C4-2B (cell line): ENCODE measurements around the gene CAMTA1.

Source experiments
- H3K27ac ChIP-seq: fragments of 450-650 bp; 2 replicates; pipeline ENCODE4 v1.5.1; 2017
- ZFX ChIP-seq: fragments of 450-650 bp; IDR thresholded peaks from 2 replicates; pipeline ENCODE4 v1.6.1; 2017
- TF ChIP-seq, protein P1 (sequence below): fragments of 450-650 bp; conservative IDR thresholded peaks from 2 replicates; pipeline ENCODE4 v1.5.1; 2017; ENCODE audit warnings: mild to moderate bottlenecking

Gene CAMTA1

DNA sequence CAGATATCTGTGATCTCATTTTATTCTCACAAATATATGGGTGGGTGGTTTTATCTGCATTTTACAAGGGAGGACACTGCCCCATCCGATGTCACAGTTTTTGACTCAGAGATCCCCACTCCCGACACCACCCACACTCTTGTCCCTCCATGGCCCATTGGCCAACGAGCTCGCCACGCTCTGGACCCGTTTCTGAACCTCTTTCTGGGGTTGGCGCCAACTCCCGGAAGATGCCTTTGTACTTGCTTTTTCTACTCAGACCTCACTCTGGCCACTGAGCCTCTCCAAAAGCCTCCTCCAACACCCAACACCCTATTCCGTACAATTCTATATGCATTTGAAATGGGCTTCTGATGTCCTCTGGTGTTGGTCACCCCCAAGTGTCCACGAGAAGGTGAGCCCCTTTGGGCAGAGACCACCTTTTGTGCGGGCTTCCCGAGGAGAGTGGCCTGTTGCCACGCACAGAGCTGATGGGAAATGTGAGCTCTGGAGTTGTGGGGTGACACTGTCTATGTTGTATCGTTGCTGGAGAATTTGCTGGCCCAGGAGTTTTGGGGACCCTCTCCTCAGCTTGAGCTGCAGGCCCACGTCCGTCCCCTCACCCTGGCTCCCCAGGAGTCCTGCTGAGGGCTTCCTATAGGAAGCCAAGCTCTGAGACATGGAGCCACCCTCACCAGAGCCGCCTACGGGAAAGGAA lies 618.9 kb downstream of the CAMTA1 start:
- TF ChIP-seq ZFX: no peak
- TF ChIP-seq, protein P1, sequence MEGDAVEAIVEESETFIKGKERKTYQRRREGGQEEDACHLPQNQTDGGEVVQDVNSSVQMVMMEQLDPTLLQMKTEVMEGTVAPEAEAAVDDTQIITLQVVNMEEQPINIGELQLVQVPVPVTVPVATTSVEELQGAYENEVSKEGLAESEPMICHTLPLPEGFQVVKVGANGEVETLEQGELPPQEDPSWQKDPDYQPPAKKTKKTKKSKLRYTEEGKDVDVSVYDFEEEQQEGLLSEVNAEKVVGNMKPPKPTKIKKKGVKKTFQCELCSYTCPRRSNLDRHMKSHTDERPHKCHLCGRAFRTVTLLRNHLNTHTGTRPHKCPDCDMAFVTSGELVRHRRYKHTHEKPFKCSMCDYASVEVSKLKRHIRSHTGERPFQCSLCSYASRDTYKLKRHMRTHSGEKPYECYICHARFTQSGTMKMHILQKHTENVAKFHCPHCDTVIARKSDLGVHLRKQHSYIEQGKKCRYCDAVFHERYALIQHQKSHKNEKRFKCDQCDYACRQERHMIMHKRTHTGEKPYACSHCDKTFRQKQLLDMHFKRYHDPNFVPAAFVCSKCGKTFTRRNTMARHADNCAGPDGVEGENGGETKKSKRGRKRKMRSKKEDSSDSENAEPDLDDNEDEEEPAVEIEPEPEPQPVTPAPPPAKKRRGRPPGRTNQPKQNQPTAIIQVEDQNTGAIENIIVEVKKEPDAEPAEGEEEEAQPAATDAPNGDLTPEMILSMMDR: no peak
- H3K27ac ChIP-seq: no peak overlapping the region

DNA sequence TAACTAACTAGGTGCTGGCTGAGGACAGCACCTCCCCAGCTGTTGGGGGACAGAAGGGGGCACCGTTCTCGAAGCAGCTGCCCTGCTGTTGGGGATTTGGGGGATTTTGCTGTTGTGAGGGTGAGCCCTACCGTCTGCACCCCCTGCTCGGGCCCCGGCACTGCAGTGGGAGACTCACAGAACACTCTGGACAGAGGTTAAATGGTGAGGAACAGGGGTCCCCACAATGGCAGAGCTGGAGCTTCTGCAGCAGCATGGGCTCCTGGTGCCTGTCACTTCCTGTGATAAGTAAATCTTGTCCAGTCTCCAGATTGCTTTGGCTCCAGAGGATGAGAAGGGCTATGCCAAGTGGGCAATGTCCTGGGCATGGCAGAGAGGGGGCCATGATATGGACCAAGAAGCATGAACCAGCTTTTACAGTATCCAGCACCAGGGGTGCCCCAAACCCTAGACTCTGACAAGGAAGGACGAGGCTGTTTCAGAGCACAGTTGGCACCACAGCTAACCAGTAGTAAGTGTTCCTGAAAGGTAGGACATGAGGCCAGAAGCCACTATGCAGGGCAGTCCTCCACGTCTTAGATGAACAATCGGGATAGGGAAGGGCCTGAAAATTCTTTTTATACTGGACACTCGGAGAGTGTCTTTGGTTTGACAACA lies 620.7 kb downstream of the CAMTA1 start:
- no peak overlapping the region for H3K27ac ChIP-seq
- TF ChIP-seq, protein P1: no peak
- no peak for TF ChIP-seq ZFX

DNA sequence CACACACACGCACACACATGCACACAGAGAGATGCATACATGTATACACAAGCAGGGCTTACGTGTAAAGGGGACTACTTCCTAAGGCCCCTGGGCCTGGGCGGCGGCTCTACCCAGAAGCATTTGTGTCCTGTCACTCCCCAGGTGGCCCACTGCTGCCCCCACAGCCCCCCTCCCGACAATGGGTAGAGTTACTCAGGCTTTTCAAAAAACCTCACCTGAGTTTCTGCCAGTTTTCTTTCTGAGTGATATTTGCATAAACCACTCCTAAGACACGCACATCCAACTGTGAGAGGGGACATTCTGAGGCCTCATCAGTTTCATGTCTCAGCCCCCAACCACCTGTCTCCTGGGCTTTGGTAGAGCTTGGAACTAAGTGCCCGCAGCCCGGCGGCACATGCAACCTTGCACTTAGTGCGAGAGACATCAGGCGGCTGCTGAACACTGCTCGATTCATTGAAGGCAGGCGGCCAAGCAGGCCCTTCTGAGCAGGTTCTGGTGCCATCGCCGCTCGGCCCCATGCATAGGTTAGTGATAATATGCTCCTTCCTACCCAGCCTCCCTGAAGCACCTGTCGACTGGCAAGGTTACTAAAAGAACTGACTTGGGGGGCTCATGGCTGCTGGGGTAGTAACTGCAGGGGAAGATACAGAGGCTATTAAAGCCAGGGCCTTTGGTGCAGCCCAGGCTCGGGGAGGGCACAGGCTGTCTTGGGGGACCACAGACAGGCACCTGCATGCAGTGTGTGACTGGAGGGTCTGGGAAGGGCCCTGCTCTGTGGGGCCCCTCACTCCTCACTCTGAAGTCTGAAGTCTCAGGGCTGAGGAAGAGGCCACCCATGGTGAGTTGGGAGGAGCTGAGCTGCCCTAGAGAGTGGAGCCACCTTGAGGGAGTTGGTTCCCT lies 621.6 kb downstream of the CAMTA1 start:
- TF ChIP-seq ZFX: no peak
- TF ChIP-seq, protein P1: no peak
- no peak overlapping the region for H3K27ac ChIP-seq

DNA sequence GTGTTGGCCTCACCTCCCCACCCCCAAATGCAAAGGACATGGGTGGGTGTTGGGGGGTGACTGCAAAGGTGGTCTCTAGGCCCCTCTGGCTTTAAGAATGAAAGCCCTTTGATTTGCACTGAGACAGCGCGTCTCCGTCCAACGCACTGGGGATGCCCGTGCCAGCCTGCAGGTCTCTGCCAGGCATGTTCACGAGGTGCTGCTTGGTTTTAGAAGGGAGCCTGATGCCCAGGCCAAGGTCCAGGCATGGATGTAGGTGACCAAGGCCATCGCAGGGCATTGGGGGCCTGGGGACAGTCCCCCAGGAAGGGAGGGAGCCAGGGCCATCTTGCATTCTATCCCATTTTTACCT lies 622.3 kb downstream of the CAMTA1 start:
- H3K27ac ChIP-seq: no peak overlapping the region
- TF ChIP-seq, protein P1: no peak
- TF ChIP-seq ZFX: no peak

DNA sequence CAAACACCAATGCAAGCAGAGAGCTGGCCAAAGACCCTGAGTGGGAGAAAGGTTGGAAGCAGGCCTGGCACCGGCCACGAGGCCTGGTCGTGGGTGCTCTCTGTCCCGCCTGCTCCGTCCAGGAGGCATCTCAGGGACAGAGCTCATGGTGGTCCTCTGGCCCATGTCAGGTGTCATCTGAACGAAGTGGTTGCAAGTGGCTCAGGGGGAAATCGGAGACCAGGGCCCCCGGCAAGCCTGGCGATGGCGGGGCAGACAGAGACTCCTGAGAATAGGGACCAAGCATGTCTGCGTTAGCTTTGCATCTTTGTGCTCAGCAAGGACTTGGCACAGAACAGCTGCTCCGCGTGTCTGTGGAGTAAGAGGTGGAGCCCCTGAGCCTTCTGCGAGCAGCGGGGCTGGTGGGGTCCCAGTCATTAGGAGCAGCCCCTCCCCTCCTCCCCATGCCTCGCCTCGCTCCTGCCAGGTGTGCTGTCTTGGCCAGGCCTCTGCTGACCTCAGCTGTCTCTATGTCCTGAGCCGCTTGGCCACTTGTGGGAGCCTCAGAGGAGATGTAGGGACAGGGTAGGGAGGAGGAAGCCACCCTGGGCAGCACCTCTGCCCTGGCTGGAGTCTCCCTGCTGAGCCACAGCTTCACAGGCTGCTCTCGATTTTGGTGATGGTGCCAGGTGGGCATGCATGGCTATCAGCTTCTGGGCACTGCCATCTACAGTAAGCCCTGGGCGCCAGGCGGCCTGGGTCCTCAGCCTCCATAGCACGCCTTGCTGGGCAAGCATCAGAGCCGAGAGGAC lies 622.9 kb downstream of the CAMTA1 start:
- H3K27ac ChIP-seq: no peak overlapping the region
- TF ChIP-seq ZFX: no peak
- TF ChIP-seq, protein P1: no peak

DNA sequence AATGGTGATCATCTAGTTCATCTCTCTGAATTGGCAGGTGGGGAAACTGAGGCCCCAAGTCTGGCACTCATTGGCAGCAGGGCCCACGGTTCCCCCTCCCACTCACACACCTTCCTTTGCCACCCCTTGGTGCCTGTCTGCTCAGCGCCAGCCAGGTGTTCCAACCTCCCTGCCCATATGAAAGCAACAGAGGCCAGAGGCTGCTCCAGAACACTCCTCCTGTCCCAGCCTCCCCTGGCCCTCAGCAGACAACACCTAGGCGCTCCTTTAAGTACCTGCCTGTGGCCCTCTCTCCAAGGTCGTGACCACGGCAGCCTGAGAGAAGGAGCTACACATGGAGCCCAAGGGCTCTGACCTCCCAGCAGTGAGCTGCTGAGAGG lies 623.5 kb downstream of the CAMTA1 start:
- H3K27ac ChIP-seq: no peak overlapping the region
- TF ChIP-seq, protein P1: no peak
- TF ChIP-seq ZFX: no peak
